Measurements from ENCODE around the gene AKNAD1. TPM values are rescaled to one million over a fixed set of nuclear protein-coding genes. Genes with fewer than 3 reads are reported as not detected.

AKNAD1 gene
- total and polyA plus RNA-seq, 2 donors (not counting 1 experiment from before 2014, with no cell fraction given), result not detected

DNA sequence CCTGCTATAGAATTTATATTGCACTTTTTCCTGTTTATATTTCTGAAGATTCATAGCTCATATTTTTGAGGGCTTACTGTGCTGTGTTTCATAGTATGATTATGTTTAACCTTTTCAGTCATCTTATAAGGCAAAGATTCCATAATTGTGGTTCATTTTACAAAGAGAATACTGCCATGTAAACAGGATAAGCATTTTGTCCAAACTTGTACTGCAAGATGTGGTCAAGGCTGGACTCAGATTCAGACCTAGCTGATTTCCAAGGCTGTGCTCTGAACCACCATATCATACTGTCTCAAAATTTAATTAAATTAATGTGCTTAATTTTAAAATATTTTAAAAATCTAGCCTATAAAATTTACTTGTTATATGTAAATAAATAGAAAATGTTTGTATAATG lies 79.1 kb downstream of the AKNAD1 start:
- Histone ChIP-seq H3K27me3 (replicated peaks in 1 of 4; ENCODE audit: control extremely low read depth in 1 of 4, control insufficient read depth in 3 of 4, insufficient read depth in 4 of 4, low read length in 3 of 4) (no peaks in the 10 kb centered on the region), H3K4me1 (ENCODE audit: control insufficient read depth in 2 of 2, insufficient read depth in 2 of 2, low read length in 2 of 2) (no peaks in the 10 kb centered on the region), H3K79me2 (ENCODE audit: control insufficient read depth, insufficient read depth, low read length) (no peaks in the 10 kb centered on the region), H3K9me3 (ENCODE audit: control extremely low read depth in 1 of 3, control insufficient read depth in 2 of 3, insufficient read depth in 1 of 3, low read length in 2 of 3) (no peaks in the 10 kb centered on the region), H3K9ac (ENCODE audit: low read length) (no peak overlapping the region), H3K36me3 (replicated peaks in 1 of 2; ENCODE audit: control extremely low read depth in 1 of 2, control insufficient read depth in 1 of 2, extremely low read depth in 1 of 2, insufficient read depth in 2 of 2, low read length in 1 of 2) (peaks cover 17 to 48% of the 10 kb centered on the region in 2 experiments), H2AFZ (ENCODE audit: insufficient read depth, low read depth, low read length, poor library complexity, severe bottlenecking) (no peak overlapping the region), H3K27ac (ENCODE audit: low read length in 2 of 2) (no peak overlapping the region), H3K4me3 (ENCODE audit: control extremely low read depth in 1 of 5, extremely low read depth in 1 of 5, insufficient read depth in 1 of 5, low read depth in 2 of 5, low read length in 4 of 5) (no peak overlapping the region), H4K20me1 (ENCODE audit: control insufficient read depth, insufficient read depth, low read length, poor library complexity, severe bottlenecking) (no peaks in the 10 kb centered on the region), H3K4me2 (replicated peaks; ENCODE audit: low read depth, low read length, poor library complexity, severe bottlenecking) (no peak overlapping the region)
- H3K27ac Mint-ChIP-seq, result no peak overlapping the region
- TF ChIP-seq EZH2 (IDR thresholded peaks at IDR 0.05; ENCODE audit: borderline replicate concordance, insufficient read depth, low read depth, low read length, poor library complexity, severe bottlenecking), result no peak
- TF ChIP-seq, protein P1, sequence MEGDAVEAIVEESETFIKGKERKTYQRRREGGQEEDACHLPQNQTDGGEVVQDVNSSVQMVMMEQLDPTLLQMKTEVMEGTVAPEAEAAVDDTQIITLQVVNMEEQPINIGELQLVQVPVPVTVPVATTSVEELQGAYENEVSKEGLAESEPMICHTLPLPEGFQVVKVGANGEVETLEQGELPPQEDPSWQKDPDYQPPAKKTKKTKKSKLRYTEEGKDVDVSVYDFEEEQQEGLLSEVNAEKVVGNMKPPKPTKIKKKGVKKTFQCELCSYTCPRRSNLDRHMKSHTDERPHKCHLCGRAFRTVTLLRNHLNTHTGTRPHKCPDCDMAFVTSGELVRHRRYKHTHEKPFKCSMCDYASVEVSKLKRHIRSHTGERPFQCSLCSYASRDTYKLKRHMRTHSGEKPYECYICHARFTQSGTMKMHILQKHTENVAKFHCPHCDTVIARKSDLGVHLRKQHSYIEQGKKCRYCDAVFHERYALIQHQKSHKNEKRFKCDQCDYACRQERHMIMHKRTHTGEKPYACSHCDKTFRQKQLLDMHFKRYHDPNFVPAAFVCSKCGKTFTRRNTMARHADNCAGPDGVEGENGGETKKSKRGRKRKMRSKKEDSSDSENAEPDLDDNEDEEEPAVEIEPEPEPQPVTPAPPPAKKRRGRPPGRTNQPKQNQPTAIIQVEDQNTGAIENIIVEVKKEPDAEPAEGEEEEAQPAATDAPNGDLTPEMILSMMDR (IDR thresholded peaks at IDR 0.05), result no peak
- ATAC-seq (ENCODE audit: low read depth) (no peak), DNase-seq (no peak)
- H3K9me3 Mint-ChIP-seq (ENCODE audit: insufficient read depth), result no peaks in the 10 kb centered on the region
- ChIA-PET POLR2A (no interaction called here), CTCF (no interaction called here)
- intact Hi-C loops (cut with micrococcal nuclease), result no loop called here
- no peak overlapping the region for H3K4me3 Mint-ChIP-seq
- H3K27me3 Mint-ChIP-seq, result no peaks in the 10 kb centered on the region
- H3K4me1 Mint-ChIP-seq, result no peaks in the 10 kb centered on the region

DNA sequence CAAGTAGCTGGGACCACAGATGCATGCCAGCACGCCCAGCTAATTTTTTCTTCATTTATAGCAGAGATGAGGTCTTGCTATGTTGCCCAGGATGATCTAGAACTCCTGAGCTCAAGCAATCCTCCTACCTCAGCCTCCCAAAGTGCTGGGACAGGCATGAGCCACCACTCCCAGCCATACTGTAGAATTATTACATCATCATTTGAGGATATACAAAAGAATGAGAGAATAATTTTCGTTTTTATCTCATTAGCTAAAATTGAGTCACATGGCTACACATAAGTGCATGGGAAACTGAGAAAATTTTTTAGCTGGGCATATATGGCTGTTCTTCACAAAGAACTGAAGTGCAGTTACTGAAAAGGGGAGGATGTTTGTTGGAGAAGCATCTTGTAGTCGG lies 89.2 kb downstream of the AKNAD1 start:
- ATAC-seq (ENCODE audit: low read depth), result no peak
- H3K4me2 ChIP-seq (replicated peaks; ENCODE audit: low read depth, low read length, poor library complexity, severe bottlenecking), result no peak overlapping the region
- TF ChIP-seq, protein P1 (IDR thresholded peaks at IDR 0.05), result no peak
- TF ChIP-seq EZH2 (IDR thresholded peaks at IDR 0.05; ENCODE audit: borderline replicate concordance, insufficient read depth, low read depth, low read length, poor library complexity, severe bottlenecking), result no peak
- H3K27me3 ChIP-seq (replicated peaks in 1 of 4; ENCODE audit: control extremely low read depth in 1 of 4, control insufficient read depth in 3 of 4, insufficient read depth in 4 of 4, low read length in 3 of 4), result no peaks in the 10 kb centered on the region
- no peak overlapping the region for H2AFZ ChIP-seq (ENCODE audit: insufficient read depth, low read depth, low read length, poor library complexity, severe bottlenecking)
- H3K36me3 ChIP-seq (replicated peaks in 1 of 2; ENCODE audit: control extremely low read depth in 1 of 2, control insufficient read depth in 1 of 2, extremely low read depth in 1 of 2, insufficient read depth in 2 of 2, low read length in 1 of 2), result peaks cover 18 to 58% of the 10 kb centered on the region in 2 experiments
- no peaks in the 10 kb centered on the region for H3K79me2 ChIP-seq (ENCODE audit: control insufficient read depth, insufficient read depth, low read length)
- H3K4me1 ChIP-seq (ENCODE audit: control insufficient read depth in 2 of 2, insufficient read depth in 2 of 2, low read length in 2 of 2), result no peaks in the 10 kb centered on the region
- Mint-ChIP-seq H3K27me3 (no peaks in the 10 kb centered on the region), H3K27ac (no peak overlapping the region), H3K4me3 (no peak overlapping the region), H3K9me3 (ENCODE audit: insufficient read depth) (no peaks in the 10 kb centered on the region), H3K4me1 (no peaks in the 10 kb centered on the region)
- CTCF ChIA-PET, result no interaction called here
- H3K27ac ChIP-seq (ENCODE audit: low read length in 2 of 2), result no peak overlapping the region
- H3K4me3 ChIP-seq (ENCODE audit: control extremely low read depth in 1 of 5, extremely low read depth in 1 of 5, insufficient read depth in 1 of 5, low read depth in 2 of 5, low read length in 4 of 5), result no peak overlapping the region
- WGBS (ENCODE audit: insufficient coverage), result 100% methylated on average over 1 of the region's 3 CpGs
- intact Hi-C loops (cut with micrococcal nuclease), result no loop called here
- POLR2A ChIA-PET, result no interaction called here
- H4K20me1 ChIP-seq (ENCODE audit: control insufficient read depth, insufficient read depth, low read length, poor library complexity, severe bottlenecking), result no peaks in the 10 kb centered on the region
- no peaks in the 10 kb centered on the region for H3K9me3 ChIP-seq (ENCODE audit: control extremely low read depth in 1 of 3, control insufficient read depth in 2 of 3, insufficient read depth in 1 of 3, low read length in 2 of 3)
- DNase-seq, result no peak
- H3K9ac ChIP-seq (ENCODE audit: low read length), result no peak overlapping the region
